Measurements from ENCODE around the gene UCHL3.
A peak's percentile ranks its signal among the peaks of the same experiment; 100 is the strongest.

Gene UCHL3

GRCh38 chr13:75635828-75636435, 86.3 kb downstream of the UCHL3 start, which contains the start of gene LMO7:
LMO7 (plus strand) TSS chr13:75636330; CDS start chr13:75636658, 328 bp downstream.
- H3K9me2 ChIP-seq (replicated peaks; ENCODE audit: insufficient read depth, low read length): no peaks in the 10 kb centered on the region
- no peaks in the 10 kb centered on the region for H3K9me3 ChIP-seq (replicated peaks; ENCODE audit: insufficient read depth, low read length)
- H2AFZ ChIP-seq (ENCODE audit: low read length): peak within 1 kb of the TSS; percentile 95
- peak within 1 kb of the TSS; percentile 97 for H3K4me2 ChIP-seq (ENCODE audit: low read depth, low read length)
- H3K79me2 ChIP-seq (ENCODE audit: low read length): no peaks in the 10 kb centered on the region
- no peaks in the 10 kb centered on the region for H3K4me1 ChIP-seq (ENCODE audit: low read length)
- H3K9ac ChIP-seq (ENCODE audit: low read length): peak within 1 kb of the TSS; percentile 61
- peak within 1 kb of the TSS; percentile 51; the same call in 1 of the 2 replicates for H3K27ac ChIP-seq (ENCODE audit: low read length)
- H3F3A ChIP-seq (ENCODE audit: insufficient read depth, low read length): peaks cover 3% of the 10 kb centered on the region; the same call in 1 of the 2 replicates
- peak; percentile 72 for DNase-seq
- H4K20me1 ChIP-seq (ENCODE audit: insufficient read depth, low read length): no peaks in the 10 kb centered on the region
- H3K4me3 ChIP-seq (ENCODE audit: low read length): peak within 1 kb of the TSS; percentile 79
- TF ChIP-seq CTCF (IDR thresholded peaks at IDR 0.05; ENCODE audit: low read length): no peak
- H3K36me3 ChIP-seq (replicated peaks; ENCODE audit: insufficient read depth, low read length): no peaks in the 10 kb centered on the region
- H3K27me3 ChIP-seq (replicated peaks; ENCODE audit: insufficient read depth, low read length): no peaks in the 10 kb centered on the region

- Histone ChIP-seq H2AFZ (ENCODE audit: low read length) (peak overlapping the region; percentile 95), H3K27ac (ENCODE audit: low read length) (peak overlapping the region; percentile 51; the same call in 1 of the 2 replicates), H3K4me2 (ENCODE audit: low read depth, low read length) (peak overlapping the region; percentile 97), H3K9me3 (replicated peaks; ENCODE audit: insufficient read depth, low read length) (no peaks in the 10 kb centered on the region), H3K4me3 (ENCODE audit: low read length) (peak overlapping the region; percentile 79), H3K9me2 (replicated peaks; ENCODE audit: insufficient read depth, low read length) (no peaks in the 10 kb centered on the region), H3F3A (ENCODE audit: insufficient read depth, low read length) (peaks cover 3% of the 10 kb centered on the region; the same call in 1 of the 2 replicates), H3K9ac (ENCODE audit: low read length) (peak overlapping the region; percentile 61), H3K79me2 (ENCODE audit: low read length) (no peaks in the 10 kb centered on the region), H4K20me1 (ENCODE audit: insufficient read depth, low read length) (no peaks in the 10 kb centered on the region), H3K4me1 (ENCODE audit: low read length) (no peaks in the 10 kb centered on the region), H3K36me3 (replicated peaks; ENCODE audit: insufficient read depth, low read length) (no peaks in the 10 kb centered on the region), H3K27me3 (replicated peaks; ENCODE audit: insufficient read depth, low read length) (no peaks in the 10 kb centered on the region)
- TF ChIP-seq EZH2phosphoT487 (IDR thresholded peaks at IDR 0.05; ENCODE audit: low read length) (no peak), CTCF (IDR thresholded peaks at IDR 0.05; ENCODE audit: low read length) (no peak), EZH2 (optimal IDR thresholded peaks at IDR 0.05; ENCODE audit: low read depth, low read length) (no peak)
- DNase-seq: peak; percentile 54
These were observed 87.0 kb downstream of the UCHL3 start for GRCh38 chr13:75636436-75637180.

- peaks cover 3% of the 10 kb centered on the region; the same call in 1 of the 2 replicates for H3F3A ChIP-seq (ENCODE audit: insufficient read depth, low read length)
- no peaks in the 10 kb centered on the region for H4K20me1 ChIP-seq (ENCODE audit: insufficient read depth, low read length)
- H3K4me2 ChIP-seq (ENCODE audit: low read depth, low read length): 0 out of 2 replicates have a peak overlapping the region, but pooled peaks have one; percentile 97
- no peaks in the 10 kb centered on the region for H3K36me3 ChIP-seq (replicated peaks; ENCODE audit: insufficient read depth, low read length)
- DNase-seq: no peak
- H3K9ac ChIP-seq (ENCODE audit: low read length): no peak overlapping the region
- no peak overlapping the region for H3K27ac ChIP-seq (ENCODE audit: low read length)
- H3K79me2 ChIP-seq (ENCODE audit: low read length): no peaks in the 10 kb centered on the region
- H3K9me2 ChIP-seq (replicated peaks; ENCODE audit: insufficient read depth, low read length): no peaks in the 10 kb centered on the region
- no peaks in the 10 kb centered on the region for H3K4me1 ChIP-seq (ENCODE audit: low read length)
- TF ChIP-seq EZH2phosphoT487 (IDR thresholded peaks at IDR 0.05; ENCODE audit: low read length) (no peak), CTCF (IDR thresholded peaks at IDR 0.05; ENCODE audit: low read length) (no peak), EZH2 (optimal IDR thresholded peaks at IDR 0.05; ENCODE audit: low read depth, low read length) (no peak)
- no peaks in the 10 kb centered on the region for H3K27me3 ChIP-seq (replicated peaks; ENCODE audit: insufficient read depth, low read length)
- peak overlapping the region; percentile 79; the same call in 1 of the 2 replicates for H3K4me3 ChIP-seq (ENCODE audit: low read length)
- no peaks in the 10 kb centered on the region for H3K9me3 ChIP-seq (replicated peaks; ENCODE audit: insufficient read depth, low read length)
- H2AFZ ChIP-seq (ENCODE audit: low read length): no peak overlapping the region
These were observed 87.7 kb downstream of the UCHL3 start for GRCh38 chr13:75637181-75637750.

Measured in MM.1S (cell line).